Mammary epithelial cell (primary cell): Measurements from ENCODE around the gene ADAM15.

ENCODE experiments used
- CTCF ChIP-seq, 2 donors: IDR thresholded peaks in 1 of 2; conservative IDR thresholded peaks in 1 of 2; 2 replicates each; pipeline ENCODE4 v1.5.1; 2011 to 2012; ENCODE audit warnings: inconsistent platforms in 2 of 2, low read length in 2 of 2, mild to moderate bottlenecking in 2 of 2, control low read depth in 1 of 2, low read depth in 1 of 2; ENCODE audit not compliant: insufficient read depth in 1 of 2; ENCODE audit errors: extremely low read depth in 1 of 2
- EZH2 ChIP-seq: IDR thresholded peaks from 2 replicates; pipeline ENCODE4 v1.6.1; 2012; ENCODE audit warnings: low read length, inconsistent platforms, borderline replicate concordance

GRCh38 chr1:155073377-155074242 is 22.5 kb downstream of the ADAM15 start:
- TF ChIP-seq CTCF (conservative IDR thresholded peaks at IDR 0.05 in 1 of 2, IDR thresholded peaks at IDR 0.05 in 1 of 2; ENCODE audit: extremely low read depth in 1 of 2, insufficient read depth in 1 of 2, low read depth in 1 of 2, low read length in 2 of 2) (no peak), EZH2 (no peak)
